Kidney (tissue), 14 donors: Measurements from ENCODE around the gene RPS6KA2. TPM values are rescaled to one million over a fixed set of nuclear protein-coding genes. Genes with fewer than 3 reads are reported as not detected.
A peak's percentile ranks its signal among the peaks of the same experiment; 100 is the strongest.
"Not testable (repeated sequence)": the region's sequence is repeated elsewhere in the genome, so short reads cannot be mapped to it uniquely, and the experiment has no call there.

Source experiments
- DNase-seq, 5 donors: peaks; one replicate each; pipeline ENCODE4 v3.0.0-alpha.2; 2013 to 2020
- FAIRE-seq: peaks from 2 replicates; lab custom pipeline; 2012; peaks lifted over from hg19 to GRCh38; lab: Jason Lieb, UNC
- H3K27ac ChIP-seq, 2 donors: one replicate each; pipeline ENCODE4 v1.7.0; 2013; ENCODE audit warnings: low read depth in 2 of 2, low read length in 2 of 2, inconsistent platforms in 1 of 2
- H3K27me3 ChIP-seq: one replicate; pipeline ENCODE4 v1.7.1; 2013; ENCODE audit warnings: low read length, inconsistent platforms; ENCODE audit not compliant: control insufficient read depth, insufficient read depth
- H3K36me3 ChIP-seq, 3 donors: one replicate each; pipeline versions ENCODE4 v1.7.0 to v1.7.1; 2013; ENCODE audit warnings: low read length in 3 of 3, control low read depth in 1 of 3, inconsistent platforms in 1 of 3; ENCODE audit not compliant: insufficient read depth in 3 of 3, control insufficient read depth in 2 of 3
- H3K4me1 ChIP-seq, 3 donors: one replicate each; pipeline versions ENCODE4 v1.7.0 to v1.7.1; 2013; ENCODE audit warnings: low read length in 3 of 3, inconsistent platforms in 1 of 3, low read depth in 1 of 3; ENCODE audit not compliant: control insufficient read depth in 2 of 3, insufficient read depth in 2 of 3
- H3K4me3 ChIP-seq, 3 donors: one replicate each; pipeline versions ENCODE4 v1.7.0 to v1.8.1; 2013; ENCODE audit warnings: low read length in 3 of 3, control low read depth in 1 of 3, inconsistent platforms in 1 of 3
- H3K9ac ChIP-seq, 3 donors: one replicate each; pipeline versions ENCODE4 v1.7.0 to v1.7.1; 2013; ENCODE audit warnings: low read length in 3 of 3, control low read depth in 1 of 3, inconsistent platforms in 1 of 3
- H3K9me3 ChIP-seq, 3 donors: one replicate each; pipeline versions ENCODE4 v1.7.0 to v1.7.1; 2013; ENCODE audit warnings: low read length in 3 of 3, control low read depth in 1 of 3, inconsistent platforms in 1 of 3; ENCODE audit not compliant: control insufficient read depth in 2 of 3, insufficient read depth in 1 of 3
- CTCF ChIP-seq: IDR thresholded peaks from 3 replicates; pipeline ENCODE4 v1.5.1; 2012; ENCODE audit warnings: mild to moderate bottlenecking, moderate library complexity, borderline replicate concordance; ENCODE audit not compliant: insufficient read depth; ENCODE audit errors: extremely low read depth
- intact Hi-C: fragments of 100-400 bp; cut with DNase I; formaldehyde crosslinking; loops from one replicate; pipeline ENCODE4 v1.11.1; 2022
- polyA plus RNA-seq: library from polyadenylated mRNA; stranded (reverse); fragments of 350-450 nt; fragmentation: Illumina TruSeq; extraction: RNeasy Lipid Tissue Mini Kit (QIAGEN cat#74804); gene quantifications from one replicate; pipeline ENCODE4 v1.2.3, GENCODE V29; 2014; ENCODE audit warnings: low read depth, low replicate concordance; ENCODE audit not compliant: insufficient read depth
- total RNA-seq: library from RNA; stranded (reverse); fragmentation: NEBNext Ultra II Directional; extraction: Animal tissue kit (Norgen Biotek cat#: 25700); gene quantifications from one replicate; pipeline ENCODE4 v1.2.1, GENCODE V29; 2021
- donor health status: control.
- donor health status: control.
- donor health status: control.
- donor health status: control.
- donor health status: control.
- donor health status: DM: yes; HTN: yes; CAD: no.
- donor health status: Normal renal cell carcinoma (clear cell type).

RPS6KA2 gene
- total and polyA plus RNA-seq, 2 donors from 2014 or later: 12.3 to 61.2 TPM

GRCh38 chr6:166529586-166529985, 97.5 kb downstream of the RPS6KA2 start:
- DNase-seq (no peak), FAIRE-seq (no peak)
- TF ChIP-seq CTCF: no peak
- Histone ChIP-seq H3K4me3 (no peak overlapping the region), H3K4me1 (no peaks in the 10 kb centered on the region), H3K27me3 (no peaks in the 10 kb centered on the region), H3K27ac (no peak overlapping the region), H3K36me3 (peaks cover 0 to 3% (median 0%) of the 10 kb centered on the region in 3 donors), H3K9ac (no peak overlapping the region), H3K9me3 (no peaks in the 10 kb centered on the region)
- intact Hi-C loops: no loop called here

GRCh38 chr6:166529058-166529457, 98.0 kb downstream of the RPS6KA2 start:
- H3K9ac ChIP-seq, FAIRE-seq, H3K4me3 ChIP-seq, H3K9me3 ChIP-seq, H3K36me3 ChIP-seq, DNase-seq, intact Hi-C loops, H3K27ac ChIP-seq, H3K4me1 ChIP-seq, H3K27me3 ChIP-seq: not testable (repeated sequence)

- no peaks in the 10 kb centered on the region for H3K4me1 ChIP-seq
- no peaks in the 10 kb centered on the region for H3K27me3 ChIP-seq
- TF ChIP-seq CTCF: no peak
- intact Hi-C loops: no loop called here
- no peak for DNase-seq
- H3K36me3 ChIP-seq: peaks cover 0 to 3% (median 0%) of the 10 kb centered on the region in 3 donors
- H3K4me3 ChIP-seq: no peak overlapping the region
- H3K9me3 ChIP-seq: no peaks in the 10 kb centered on the region
- no peak overlapping the region for H3K9ac ChIP-seq
- H3K27ac ChIP-seq: no peak overlapping the region
- no peak for FAIRE-seq
Observed at GRCh38 chr6:166527849-166528248, 99.2 kb downstream of the RPS6KA2 start.

GRCh38 chr6:166526937-166527336, 100.1 kb downstream of the RPS6KA2 start:
- Histone ChIP-seq H3K4me1 (no peaks in the 10 kb centered on the region), H3K27me3 (no peaks in the 10 kb centered on the region), H3K9ac (no peak overlapping the region), H3K27ac (no peak overlapping the region), H3K9me3 (no peaks in the 10 kb centered on the region), H3K36me3 (peaks cover 0 to 3% (median 0%) of the 10 kb centered on the region in 3 donors), H3K4me3 (no peak overlapping the region)
- TF ChIP-seq CTCF: no peak
- FAIRE-seq (no peak), DNase-seq (peak in 2 of 5 donors; percentile 29 to 48)
- intact Hi-C loops: no loop called here
